Nephron (organoid): Measurements from ENCODE around the gene PSMB7.

Experiments used
- H3K27ac Mint-ChIP-seq, 3 experiments: 2 replicates each; pipeline ENCODE4 v1.8.0; 2020; ENCODE audit warnings: mixed read lengths in 3 of 3, mild to moderate bottlenecking in 2 of 3, moderate library complexity in 1 of 3
- H3K27me3 Mint-ChIP-seq: 2 replicates; pipeline ENCODE4 v1.8.0; 2021; ENCODE audit warnings: low read depth, mild to moderate bottlenecking, moderate library complexity, mixed read lengths
- H3K36me3 Mint-ChIP-seq: 2 replicates; pipeline ENCODE4 v1.8.0; 2020; ENCODE audit warnings: low read depth, mixed read lengths
- H3K4me1 Mint-ChIP-seq: 2 replicates; pipeline ENCODE4 v1.8.0; 2020; ENCODE audit warnings: mixed read lengths
- H3K4me3 Mint-ChIP-seq, 3 experiments: 2 replicates each; pipeline ENCODE4 v1.8.0; 2020; ENCODE audit warnings: mild to moderate bottlenecking in 3 of 3, mixed read lengths in 3 of 3, moderate library complexity in 2 of 3
- H3K9me3 Mint-ChIP-seq: 2 replicates; pipeline ENCODE4 v1.8.0; 2020; ENCODE audit warnings: mixed read lengths
- TF ChIP-seq, protein P1 (sequence below), 3 experiments: fragments of 200-600 bp; sonication (generic); IDR thresholded peaks; one replicate each; pipeline ENCODE4 v1.5.0; 2021; ENCODE audit warnings: antibody characterized with exemption in 3 of 3; ENCODE audit not compliant: unreplicated experiment in 3 of 3

The PSMB7 gene

DNA sequence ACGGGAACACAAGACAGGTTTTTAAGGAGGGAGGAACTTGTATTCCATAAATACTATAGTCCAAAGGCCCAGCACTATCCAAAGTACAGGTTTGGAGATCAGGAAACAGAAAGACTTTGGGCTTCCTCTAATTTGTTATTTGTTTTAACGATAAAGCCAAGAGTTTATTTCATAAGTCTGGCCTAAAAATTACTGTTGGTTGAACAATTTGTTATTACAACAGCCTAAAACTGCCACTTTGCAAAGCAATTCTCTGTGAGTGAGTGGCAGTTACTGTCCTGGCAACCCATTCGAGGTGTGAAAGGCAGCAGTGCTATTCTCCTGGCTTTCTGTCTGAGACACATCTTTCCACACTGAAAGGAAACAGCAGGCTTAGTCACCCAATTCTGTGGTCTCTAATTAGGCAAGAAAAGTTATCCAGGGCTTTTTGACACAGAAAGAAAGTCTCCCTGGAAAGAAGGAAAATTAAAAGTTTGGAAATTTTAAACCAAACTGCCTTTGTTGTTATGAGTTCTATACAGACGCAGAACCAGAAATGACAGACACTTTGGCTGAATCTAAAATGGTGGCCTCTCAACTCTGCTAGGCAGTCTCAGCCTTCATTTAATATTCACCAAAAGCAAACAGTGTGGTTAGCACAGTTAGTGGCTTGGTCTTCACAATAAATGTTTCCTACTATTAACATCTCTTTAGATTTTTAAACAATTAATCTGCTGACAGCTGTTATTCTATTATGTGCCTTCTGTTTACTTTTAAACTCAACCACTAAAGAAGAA lies 33.9 kb downstream of the PSMB7 start:
- Mint-ChIP-seq H3K4me3 (no peak overlapping the region), H3K4me1 (peaks cover 22% of the 10 kb centered on the region), H3K9me3 (no peaks in the 10 kb centered on the region), H3K27ac (no peak overlapping the region), H3K27me3 (no peaks in the 10 kb centered on the region), H3K36me3 (peaks cover 33% of the 10 kb centered on the region)
- TF ChIP-seq, protein P1, sequence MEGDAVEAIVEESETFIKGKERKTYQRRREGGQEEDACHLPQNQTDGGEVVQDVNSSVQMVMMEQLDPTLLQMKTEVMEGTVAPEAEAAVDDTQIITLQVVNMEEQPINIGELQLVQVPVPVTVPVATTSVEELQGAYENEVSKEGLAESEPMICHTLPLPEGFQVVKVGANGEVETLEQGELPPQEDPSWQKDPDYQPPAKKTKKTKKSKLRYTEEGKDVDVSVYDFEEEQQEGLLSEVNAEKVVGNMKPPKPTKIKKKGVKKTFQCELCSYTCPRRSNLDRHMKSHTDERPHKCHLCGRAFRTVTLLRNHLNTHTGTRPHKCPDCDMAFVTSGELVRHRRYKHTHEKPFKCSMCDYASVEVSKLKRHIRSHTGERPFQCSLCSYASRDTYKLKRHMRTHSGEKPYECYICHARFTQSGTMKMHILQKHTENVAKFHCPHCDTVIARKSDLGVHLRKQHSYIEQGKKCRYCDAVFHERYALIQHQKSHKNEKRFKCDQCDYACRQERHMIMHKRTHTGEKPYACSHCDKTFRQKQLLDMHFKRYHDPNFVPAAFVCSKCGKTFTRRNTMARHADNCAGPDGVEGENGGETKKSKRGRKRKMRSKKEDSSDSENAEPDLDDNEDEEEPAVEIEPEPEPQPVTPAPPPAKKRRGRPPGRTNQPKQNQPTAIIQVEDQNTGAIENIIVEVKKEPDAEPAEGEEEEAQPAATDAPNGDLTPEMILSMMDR (IDR thresholded peaks at IDR 0.05; ENCODE audit: unreplicated experiment in 3 of 3), result no peak

DNA sequence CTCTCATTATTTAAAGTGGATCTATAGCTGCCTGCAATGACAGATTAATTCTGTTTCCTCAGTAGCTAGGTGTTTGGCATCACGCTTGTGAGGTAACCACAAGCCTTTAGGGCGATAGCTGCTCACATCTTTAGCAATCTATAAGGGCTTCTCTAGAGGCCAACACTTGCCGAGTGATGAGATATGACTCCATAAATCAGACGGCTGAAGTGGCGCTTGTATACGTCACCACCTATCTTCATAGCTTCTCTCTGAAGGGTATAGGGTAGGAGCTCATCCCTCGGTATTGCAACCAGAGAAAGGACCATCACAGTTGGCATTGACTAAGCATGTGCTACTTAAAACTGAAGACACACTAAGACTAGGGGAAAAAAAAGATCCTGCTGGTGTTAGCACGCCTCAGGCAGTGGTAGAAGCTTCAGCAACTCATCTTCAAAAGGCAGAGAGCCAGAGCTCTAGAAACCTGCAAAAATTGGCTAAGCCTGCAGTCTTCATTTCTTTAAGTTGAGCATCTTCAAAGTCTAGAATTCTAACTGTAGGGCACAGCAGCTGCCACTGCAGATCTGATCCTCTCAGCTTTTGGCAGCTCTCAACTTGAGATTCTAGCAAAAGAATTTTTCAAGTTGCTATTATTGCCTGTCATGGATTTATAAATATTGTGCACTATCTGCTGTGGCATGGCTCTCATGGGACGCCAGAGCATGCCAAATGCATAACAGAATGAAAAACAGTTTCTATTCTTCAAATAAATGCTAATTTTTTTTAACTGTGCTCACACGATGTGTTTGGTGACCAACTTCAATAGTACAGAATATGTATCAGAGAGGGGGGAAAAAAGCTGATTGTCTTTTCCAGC lies 37.5 kb downstream of the PSMB7 start:
- TF ChIP-seq, protein P1 (IDR thresholded peaks at IDR 0.05; ENCODE audit: unreplicated experiment in 3 of 3), result no peak
- Mint-ChIP-seq H3K4me1 (peaks cover 19% of the 10 kb centered on the region), H3K4me3 (no peak overlapping the region), H3K9me3 (peaks cover 4% of the 10 kb centered on the region), H3K27me3 (no peaks in the 10 kb centered on the region), H3K36me3 (peaks cover 42% of the 10 kb centered on the region), H3K27ac (no peak overlapping the region)

DNA sequence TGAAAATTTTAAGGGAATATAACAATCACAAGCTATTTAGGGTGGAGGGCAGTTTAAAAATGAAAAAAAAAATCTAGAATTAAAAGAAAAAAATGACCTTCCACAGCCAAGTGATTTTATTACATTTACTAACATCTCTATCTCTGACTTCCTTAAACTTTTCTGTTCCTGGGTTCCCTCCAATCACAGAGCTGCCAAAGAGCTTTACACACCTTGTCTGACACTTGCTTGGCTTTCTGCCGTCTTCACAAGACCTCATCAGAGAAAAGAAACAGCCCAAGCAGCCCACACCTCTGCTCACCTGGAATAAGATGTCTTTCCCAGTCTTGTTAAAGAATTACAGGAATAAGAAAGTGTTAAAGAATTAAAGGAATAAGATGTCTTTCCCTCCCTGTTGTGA lies 38.9 kb downstream of the PSMB7 start:
- Mint-ChIP-seq H3K4me3 (no peak overlapping the region), H3K4me1 (peaks cover 32% of the 10 kb centered on the region), H3K36me3 (peaks cover 43% of the 10 kb centered on the region), H3K9me3 (peaks cover 4% of the 10 kb centered on the region), H3K27ac (no peak overlapping the region), H3K27me3 (no peaks in the 10 kb centered on the region)
- TF ChIP-seq, protein P1 (IDR thresholded peaks at IDR 0.05; ENCODE audit: unreplicated experiment in 3 of 3), result no peak

DNA sequence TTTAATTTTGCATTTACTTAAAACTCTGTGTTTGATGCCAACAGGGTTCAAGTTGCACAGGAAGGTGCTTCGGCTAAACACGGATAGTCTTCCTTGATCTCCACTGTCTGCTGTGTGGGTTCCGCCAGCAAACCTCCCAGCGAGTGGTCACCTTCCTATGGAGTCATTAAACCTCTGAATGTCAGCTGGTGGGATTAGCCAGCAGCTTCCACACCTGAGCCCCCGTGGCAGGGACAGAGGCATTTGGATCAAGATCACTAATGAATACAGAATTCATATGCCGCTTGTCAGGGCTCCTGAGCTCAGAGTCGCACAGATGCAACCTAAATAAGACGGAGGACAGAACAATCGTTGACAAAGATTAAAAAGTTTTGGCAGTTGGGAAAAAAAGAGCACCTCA lies 39.5 kb downstream of the PSMB7 start:
- Mint-ChIP-seq H3K27ac (no peak overlapping the region), H3K4me1 (peaks cover 37% of the 10 kb centered on the region), H3K27me3 (no peaks in the 10 kb centered on the region), H3K36me3 (peaks cover 43% of the 10 kb centered on the region), H3K9me3 (peaks cover 4% of the 10 kb centered on the region), H3K4me3 (no peak overlapping the region)
- TF ChIP-seq, protein P1 (IDR thresholded peaks at IDR 0.05; ENCODE audit: unreplicated experiment in 3 of 3), result no peak

DNA sequence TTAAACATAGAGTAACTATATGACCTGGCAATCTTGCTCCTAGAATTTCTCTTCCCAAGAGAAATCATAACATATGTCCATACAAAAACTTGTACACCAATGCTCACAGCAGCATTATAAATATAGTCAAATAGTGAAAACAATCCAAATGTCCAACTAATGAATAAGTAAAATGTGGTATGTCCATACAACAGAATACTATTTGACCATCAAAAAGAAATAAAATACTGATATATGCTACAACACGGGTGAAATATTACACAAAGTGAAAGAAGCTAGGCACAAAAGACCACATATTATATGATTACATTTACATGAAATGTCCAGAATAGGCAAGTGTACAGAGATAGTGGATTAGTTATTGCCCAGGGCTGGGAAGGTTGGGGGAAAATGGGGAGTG lies 41.4 kb downstream of the PSMB7 start:
- Mint-ChIP-seq H3K27ac (no peak overlapping the region), H3K36me3 (peaks cover 35% of the 10 kb centered on the region), H3K4me1 (peaks cover 45% of the 10 kb centered on the region), H3K27me3 (no peaks in the 10 kb centered on the region), H3K9me3 (peaks cover 4% of the 10 kb centered on the region), H3K4me3 (no peak overlapping the region)
- TF ChIP-seq, protein P1 (IDR thresholded peaks at IDR 0.05; ENCODE audit: unreplicated experiment in 3 of 3), result no peak
